Measurements from ENCODE around the gene ADGRA1.

The ADGRA1 gene

GRCh38 chr10:133159950-133160825 is 72.5 kb downstream of the ADGRA1 start, which contains the start of gene KNDC1:
Gene KNDC1 (plus strand): TSS chr10:133160219. CDS start chr10:133160468, 249 bp downstream.
- DNase-seq (ENCODE audit: low read depth): no peak
- H3K4me3 ChIP-seq (ENCODE audit: low read length): no peak within 1 kb of the TSS
- no peak for TF ChIP-seq CTCF (IDR thresholded peaks at IDR 0.05; ENCODE audit: insufficient read depth, low read depth, low read length, missing control alignments)

DNA sequence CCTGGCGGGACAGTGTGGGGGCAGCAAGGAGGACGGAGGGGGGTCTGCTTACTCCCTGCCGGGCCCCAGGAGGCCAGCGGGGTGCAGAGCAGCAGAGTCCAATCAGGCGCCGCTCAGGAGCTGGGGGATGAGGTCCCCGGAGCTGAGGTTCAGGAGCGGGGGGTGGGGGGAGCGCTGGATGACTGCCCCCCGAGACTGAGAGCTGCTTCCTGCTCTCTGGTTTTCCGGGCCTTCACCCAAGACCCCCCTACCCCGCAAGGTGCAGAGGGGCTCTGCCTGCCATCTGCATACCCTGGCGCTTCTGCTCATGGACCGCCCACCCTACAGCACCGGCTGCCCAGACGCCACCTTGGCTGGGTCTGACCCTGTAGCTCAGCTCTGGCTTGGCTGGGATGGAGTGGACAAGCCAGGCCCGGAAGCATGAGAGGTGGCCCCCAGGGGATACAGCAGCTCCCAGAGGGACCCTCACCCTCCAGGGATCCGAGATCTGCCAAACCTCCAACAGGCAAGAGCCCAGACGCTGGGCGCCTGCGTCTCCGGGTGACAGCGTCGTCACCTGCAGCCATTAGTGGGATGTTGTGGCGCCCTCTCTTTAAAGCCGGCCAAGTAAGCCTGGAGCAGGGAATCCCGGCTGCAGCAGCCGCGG is 73.2 kb downstream of the ADGRA1 start:
- TF ChIP-seq CTCF (IDR thresholded peaks at IDR 0.05; ENCODE audit: insufficient read depth, low read depth, low read length, missing control alignments): no peak
- H3K4me3 ChIP-seq (ENCODE audit: low read length): no peak overlapping the region
- DNase-seq (ENCODE audit: low read depth): no peak

- DNase-seq (ENCODE audit: low read depth): no peak
- TF ChIP-seq CTCF (IDR thresholded peaks at IDR 0.05; ENCODE audit: insufficient read depth, low read depth, low read length, missing control alignments): no peak
- H3K4me3 ChIP-seq (ENCODE audit: low read length): no peak overlapping the region
Measured at GRCh38 chr10:133161486-133162109, 73.9 kb downstream of the ADGRA1 start.

- TF ChIP-seq CTCF (IDR thresholded peaks at IDR 0.05; ENCODE audit: insufficient read depth, low read depth, low read length, missing control alignments): no peak
- no peak overlapping the region for H3K4me3 ChIP-seq (ENCODE audit: low read length)
- no peak for DNase-seq (ENCODE audit: low read depth)
Measured at GRCh38 chr10:133162178-133162909, 74.6 kb downstream of the ADGRA1 start.

- no peak for DNase-seq (ENCODE audit: low read depth)
- no peak for TF ChIP-seq CTCF (IDR thresholded peaks at IDR 0.05; ENCODE audit: insufficient read depth, low read depth, low read length, missing control alignments)
- no peak overlapping the region for H3K4me3 ChIP-seq (ENCODE audit: low read length)
Measured at GRCh38 chr10:133162910-133163856, 75.5 kb downstream of the ADGRA1 start.
